SK-N-MC (cell line): ENCODE measurements around the gene ECPAS.

Experiments used
- EZH2 ChIP-seq: fragments of 200-600 bp; sonication (generic); IDR thresholded peaks from one replicate; pipeline ENCODE4 v1.6.1; 2017; ENCODE audit warnings: antibody characterized with exemption
- POLR2AphosphoS5 ChIP-seq: IDR thresholded peaks from 2 replicates; pipeline ENCODE4 v1.6.1; 2012; ENCODE audit warnings: mild to moderate bottlenecking, low read depth, low read length, borderline replicate concordance

DNA sequence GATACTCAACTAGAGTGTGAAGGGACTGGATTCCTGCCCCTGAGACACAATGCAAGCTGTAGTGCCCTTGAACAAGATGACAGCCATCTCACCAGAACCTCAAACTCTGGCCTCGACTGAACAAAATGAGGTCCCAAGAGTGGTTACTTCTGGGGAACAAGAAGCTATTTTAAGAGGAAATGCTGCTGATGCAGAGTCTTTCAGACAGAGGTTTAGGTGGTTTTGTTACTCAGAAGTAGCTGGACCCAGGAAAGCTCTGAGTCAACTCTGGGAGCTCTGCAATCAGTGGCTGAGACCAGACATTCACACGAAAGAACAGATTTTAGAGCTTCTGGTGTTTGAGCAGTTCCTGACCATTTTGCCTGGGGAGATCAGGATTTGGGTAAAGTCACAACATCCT lies 43.2 kb upstream of the ECPAS start:
- TF ChIP-seq POLR2AphosphoS5 (no peak), EZH2 (no peak)
